Measurements from ENCODE around the gene INPP1. TPM values are rescaled to one million over a fixed set of nuclear protein-coding genes. Genes with fewer than 3 reads are reported as not detected.

INPP1 gene
- total RNA-seq, 1 donor from 2014 or later: 15.3 TPM

GRCh38 chr2:190366248-190366753, 22.9 kb downstream of the INPP1 start:
- H3K9me3 Mint-ChIP-seq: no peaks in the 10 kb centered on the region
- H3K27me3 Mint-ChIP-seq (ENCODE audit: low read depth): no peaks in the 10 kb centered on the region
- H3K27ac Mint-ChIP-seq (ENCODE audit: unreplicated experiment): no peak overlapping the region
- H3K4me3 Mint-ChIP-seq: no peak overlapping the region
- peaks cover 2% of the 10 kb centered on the region for H3K36me3 Mint-ChIP-seq (ENCODE audit: low read depth)
- H3K4me1 Mint-ChIP-seq: no peaks in the 10 kb centered on the region
- no peak for DNase-seq (ENCODE audit: low read depth, low spot score)
- no peak for TF ChIP-seq CTCF (conservative IDR thresholded peaks at IDR 0.05)

GRCh38 chr2:190367091-190367490, 23.7 kb downstream of the INPP1 start:
- Mint-ChIP-seq H3K27me3 (ENCODE audit: low read depth) (no peaks in the 10 kb centered on the region), H3K9me3 (no peaks in the 10 kb centered on the region), H3K36me3 (ENCODE audit: low read depth) (peaks cover 2% of the 10 kb centered on the region), H3K27ac (ENCODE audit: unreplicated experiment) (no peak overlapping the region), H3K4me1 (peaks cover under 1% of the 10 kb centered on the region), H3K4me3 (no peak overlapping the region)
- DNase-seq (ENCODE audit: low read depth, low spot score): no peak
- no peak for TF ChIP-seq CTCF (conservative IDR thresholded peaks at IDR 0.05)

GRCh38 chr2:190369635-190370034, 26.2 kb downstream of the INPP1 start:
- Mint-ChIP-seq H3K27me3 (ENCODE audit: low read depth) (no peaks in the 10 kb centered on the region), H3K4me1 (peaks cover 6% of the 10 kb centered on the region)
- TF ChIP-seq CTCF (conservative IDR thresholded peaks at IDR 0.05): no peak

GRCh38 chr2:190376083-190376482, 32.7 kb downstream of the INPP1 start:
- Mint-ChIP-seq H3K36me3 (ENCODE audit: low read depth) (no peaks in the 10 kb centered on the region), H3K4me3 (no peak overlapping the region), H3K9me3 (peaks cover 3% of the 10 kb centered on the region), H3K4me1 (peaks cover 6% of the 10 kb centered on the region), H3K27me3 (ENCODE audit: low read depth) (no peaks in the 10 kb centered on the region), H3K27ac (ENCODE audit: unreplicated experiment) (no peak overlapping the region)
- DNase-seq (ENCODE audit: low read depth, low spot score): no peak
- TF ChIP-seq CTCF (conservative IDR thresholded peaks at IDR 0.05): no peak

More at GRCh38 chr2:190369635-190370034, 26.2 kb downstream of the INPP1 start:
- H3K4me3 Mint-ChIP-seq: no peak overlapping the region
- H3K9me3 Mint-ChIP-seq: no peaks in the 10 kb centered on the region
- H3K27ac Mint-ChIP-seq (ENCODE audit: unreplicated experiment): no peak overlapping the region
- H3K36me3 Mint-ChIP-seq (ENCODE audit: low read depth): no peaks in the 10 kb centered on the region
- no peak for DNase-seq (ENCODE audit: low read depth, low spot score)

GRCh38 chr2:190376591-190377245, 33.3 kb downstream of the INPP1 start:
- TF ChIP-seq CTCF (conservative IDR thresholded peaks at IDR 0.05): no peak
- H3K36me3 Mint-ChIP-seq (ENCODE audit: low read depth): no peaks in the 10 kb centered on the region

More at GRCh38 chr2:190376591-190377245, 33.3 kb downstream of the INPP1 start:
- DNase-seq (ENCODE audit: low read depth, low spot score): no peak
- H3K27me3 Mint-ChIP-seq (ENCODE audit: low read depth): no peaks in the 10 kb centered on the region
- H3K4me3 Mint-ChIP-seq: no peak overlapping the region
- peaks cover 6% of the 10 kb centered on the region for H3K4me1 Mint-ChIP-seq
- H3K27ac Mint-ChIP-seq (ENCODE audit: unreplicated experiment): no peak overlapping the region
- H3K9me3 Mint-ChIP-seq: peaks cover 3% of the 10 kb centered on the region
